H1 (cell line): ENCODE measurements around the gene WIPF1. TPM values are rescaled to one million over a fixed set of nuclear protein-coding genes. Genes with fewer than 3 reads are reported as not detected.

ENCODE experiments used
- CTCF ChIA-PET: fragments of 300-600 bp; sonication (Branson Sonifier 250); formaldehyde crosslinking; loops from one replicate; lab custom pipeline; 2021; ENCODE audit not compliant: partially characterized antibody; lab: Charles Lee
- POLR2A ChIA-PET: fragments of 300-600 bp; sonication (Branson Sonifier 250); formaldehyde crosslinking; loops from one replicate; lab custom pipeline; 2021; ENCODE audit warnings: inconsistent platforms; ENCODE audit not compliant: partially characterized antibody; lab: Charles Lee
- DNase-seq, 2 experiments: peaks; one replicate each; pipeline versions ENCODE4 v3.0.0 to v3.0.0-alpha.2; 2010 to 2022; ENCODE audit warnings: low spot score in 2 of 2, low read depth in 1 of 2, mixed read lengths in 1 of 2
- FAIRE-seq: peaks from 2 replicates; lab custom pipeline; 2011; peaks lifted over from hg19 to GRCh38; lab: Jason Lieb, UNC
- H2AFZ ChIP-seq: 2 replicates; pipeline ENCODE4 v1.8.1; 2012; ENCODE audit warnings: low read length, inconsistent platforms
- H2AK5ac ChIP-seq: 2 replicates; pipeline ENCODE4 v1.6.1; 2013; ENCODE audit warnings: low read depth, low read length
- H2BK120ac ChIP-seq: replicated peaks from 2 replicates; pipeline ENCODE3; 2013; ENCODE audit warnings: low read depth, low read length, inconsistent platforms
- H2BK12ac ChIP-seq: 2 replicates; pipeline ENCODE4 v1.6.1; 2013; ENCODE audit warnings: low read depth, low read length
- H2BK15ac ChIP-seq: 2 replicates; pipeline ENCODE4 v1.6.1; 2013; ENCODE audit warnings: low read length
- H2BK20ac ChIP-seq: 2 replicates; pipeline ENCODE4 v1.6.1; 2013; ENCODE audit warnings: low read length
- H2BK5ac ChIP-seq: 2 replicates; pipeline ENCODE4 v1.6.1; 2013; ENCODE audit warnings: low read depth, low read length
- H3K14ac ChIP-seq: 2 replicates; pipeline ENCODE4 v1.6.1; 2013; ENCODE audit warnings: inconsistent platforms; ENCODE audit not compliant: insufficient read length
- H3K18ac ChIP-seq: 2 replicates; pipeline ENCODE4 v1.6.1; 2013; ENCODE audit warnings: low read length; ENCODE audit errors: extremely low read depth
- H3K23ac ChIP-seq: 2 replicates; pipeline ENCODE4 v1.6.1; 2013; ENCODE audit warnings: inconsistent platforms; ENCODE audit not compliant: insufficient read length
- H3K23me2 ChIP-seq: 2 replicates; pipeline ENCODE4 v1.6.1; 2013; ENCODE audit warnings: low read depth, low read length
- H3K27ac ChIP-seq: 2 replicates; pipeline ENCODE4 v1.6.1; 2011; ENCODE audit warnings: low read depth, low read length, inconsistent platforms
- H3K27me3 ChIP-seq, 4 experiments: replicated peaks in 1 of 4; 1 replicate in 1 of 4; 2 replicates in 3 of 4; pipeline versions ENCODE4 v1.6.1 to v1.8.1; 2011 to 2013; ENCODE audit warnings: low read length in 3 of 4, mild to moderate bottlenecking in 3 of 4, inconsistent platforms in 2 of 4, mixed read lengths in 2 of 4, moderate library complexity in 1 of 4; ENCODE audit not compliant: control insufficient read depth in 3 of 4, insufficient read depth in 3 of 4; ENCODE audit errors: extremely low read depth in 1 of 4
- H3K36me3 ChIP-seq, 4 experiments: 2 replicates each; pipeline versions ENCODE4 v1.6.1 to v1.8.1; 2011 to 2013; ENCODE audit warnings: mild to moderate bottlenecking in 4 of 4, low read length in 3 of 4, moderate library complexity in 2 of 4, control low read depth in 1 of 4, inconsistent platforms in 1 of 4; ENCODE audit not compliant: insufficient read depth in 4 of 4, control insufficient read depth in 2 of 4
- H3K4ac ChIP-seq: replicated peaks from 2 replicates; pipeline ENCODE3; 2013; ENCODE audit warnings: low read length, low read depth, mixed read lengths, inconsistent platforms; ENCODE audit not compliant: insufficient read length
- H3K4me1 ChIP-seq, 4 experiments: replicated peaks in 1 of 4; 1 replicate in 1 of 4; 2 replicates in 3 of 4; pipeline versions ENCODE4 v1.6.1 to v1.8.1; 2011 to 2013; ENCODE audit warnings: low read length in 3 of 4, inconsistent platforms in 2 of 4, mixed read lengths in 1 of 4; ENCODE audit not compliant: insufficient read depth in 4 of 4, control insufficient read depth in 3 of 4
- H3K4me2 ChIP-seq, 2 experiments: 2 replicates each; pipeline versions ENCODE4 v1.6.1 to v1.8.1; 2011 to 2013; ENCODE audit warnings: low read depth in 2 of 2, low read length in 2 of 2, control low read depth in 1 of 2, inconsistent platforms in 1 of 2, mild to moderate bottlenecking in 1 of 2; ENCODE audit not compliant: insufficient read depth in 1 of 2
- H3K4me3 ChIP-seq, 4 experiments: fragments of 200-600, 300-600 bp in 1 of 4; sonication (generic), shearing (Covaris generic), sonication (Bioruptor Twin) in 1 of 4; 2 replicates each; pipeline versions ENCODE4 v1.5.1 to v1.8.1; 2011 to 2016; ENCODE audit warnings: low read length in 4 of 4, low read depth in 3 of 4, control low read depth in 2 of 4, inconsistent platforms in 2 of 4, mild to moderate bottlenecking in 2 of 4, mixed read lengths in 1 of 4, moderate library complexity in 1 of 4; ENCODE audit not compliant: insufficient read depth in 2 of 4; ENCODE audit errors: extremely low read depth in 1 of 4
- H3K56ac ChIP-seq: replicated peaks from 2 replicates; pipeline ENCODE3; 2013; ENCODE audit warnings: low read depth, mild to moderate bottlenecking, mixed read lengths, low read length, inconsistent platforms; ENCODE audit not compliant: insufficient read length
- H3K79me1 ChIP-seq: 2 replicates; pipeline ENCODE4 v1.6.1; 2013; ENCODE audit warnings: low read depth, low read length, control low read depth
- H3K79me2 ChIP-seq, 2 experiments: 2 replicates each; pipeline versions ENCODE4 v1.6.1 to v1.8.1; 2012 to 2013; ENCODE audit warnings: low read length in 2 of 2, mild to moderate bottlenecking in 2 of 2, inconsistent platforms in 1 of 2; ENCODE audit not compliant: insufficient read depth in 2 of 2, control insufficient read depth in 1 of 2
- H3K9ac ChIP-seq, 4 experiments: replicated peaks in 1 of 4; 1 replicate in 1 of 4; 2 replicates in 3 of 4; pipeline versions ENCODE4 v1.6.1 to v1.8.1; 2011 to 2013; ENCODE audit warnings: low read depth in 3 of 4, low read length in 3 of 4, control low read depth in 2 of 4, mild to moderate bottlenecking in 2 of 4, moderate library complexity in 2 of 4, inconsistent platforms in 1 of 4; ENCODE audit errors: extremely low read depth in 1 of 4
- H3K9me3 ChIP-seq, 2 experiments: 2 replicates each; pipeline versions ENCODE4 v1.6.1 to v1.8.1; 2012 to 2013; ENCODE audit warnings: mild to moderate bottlenecking in 2 of 2, moderate library complexity in 2 of 2, control low read depth in 1 of 2, inconsistent platforms in 1 of 2, low read depth in 1 of 2, low read length in 1 of 2, mixed read lengths in 1 of 2; ENCODE audit not compliant: insufficient read depth in 2 of 2
- H4K20me1 ChIP-seq, 2 experiments: replicated peaks in 1 of 2; 2 replicates each; pipeline versions ENCODE3 to v1.8.1; 2011 to 2013; ENCODE audit warnings: inconsistent platforms in 2 of 2, low read length in 2 of 2, mild to moderate bottlenecking in 1 of 2; ENCODE audit not compliant: insufficient read depth in 2 of 2, control insufficient read depth in 1 of 2
- H4K5ac ChIP-seq: 2 replicates; pipeline ENCODE4 v1.6.1; 2013; ENCODE audit warnings: low read length, low read depth, mixed read lengths, inconsistent platforms; ENCODE audit not compliant: insufficient read length
- H4K8ac ChIP-seq: 2 replicates; pipeline ENCODE4 v1.8.0; 2013; ENCODE audit warnings: mild to moderate bottlenecking, moderate library complexity, low read length, inconsistent platforms; ENCODE audit not compliant: insufficient read depth; ENCODE audit errors: extremely low read depth
- H4K91ac ChIP-seq: replicated peaks from 2 replicates; pipeline ENCODE3; 2013; ENCODE audit warnings: low read length, mixed read lengths, inconsistent platforms; ENCODE audit not compliant: insufficient read length
- BACH1 ChIP-seq: IDR thresholded peaks from 2 replicates; pipeline ENCODE4 v1.6.1; 2012; ENCODE audit warnings: low read length, improper control_type of control experiment
- CBX8 ChIP-seq: fragments of 300-800, 300-1000 bp; sonication (generic); IDR thresholded peaks from 2 replicates; pipeline ENCODE4 v1.7.1; 2016; ENCODE audit warnings: low read depth, low read length, borderline replicate concordance
- CHD1 ChIP-seq: IDR thresholded peaks from 2 replicates; pipeline ENCODE4 v1.6.1; 2012; ENCODE audit warnings: low read depth, low read length, improper control_type of control experiment
- FOSL1 ChIP-seq: IDR thresholded peaks from 2 replicates; pipeline ENCODE4 v1.6.1; 2011; ENCODE audit warnings: mild to moderate bottlenecking, low read depth, low read length, moderate library complexity; ENCODE audit not compliant: insufficient read depth
- GABPA ChIP-seq: IDR thresholded peaks from 2 replicates; pipeline ENCODE4 v1.6.1; 2011; ENCODE audit warnings: mild to moderate bottlenecking, low read length, moderate library complexity, borderline replicate concordance; ENCODE audit not compliant: insufficient read depth
- GTF2F1 ChIP-seq: IDR thresholded peaks from 2 replicates; pipeline ENCODE4 v1.6.1; 2012; ENCODE audit warnings: low read depth, low read length, improper control_type of control experiment, borderline replicate concordance
- HDAC6 ChIP-seq: IDR thresholded peaks from one replicate; pipeline ENCODE4 v1.7.1; 2012; ENCODE audit warnings: low read depth, mild to moderate bottlenecking, inconsistent platforms, low read length, moderate library complexity
- NRF1 ChIP-seq: IDR thresholded peaks from 2 replicates; pipeline ENCODE4 v1.6.1; 2011; ENCODE audit warnings: mild to moderate bottlenecking, low read depth, low read length, improper control_type of control experiment
- SAP30 ChIP-seq: fragments of 300-600 bp; sonication (generic); IDR thresholded peaks from 2 replicates; pipeline ENCODE4 v1.7.1; 2012; ENCODE audit warnings: low read length, moderate library complexity, mild to moderate bottlenecking, inconsistent platforms; ENCODE audit not compliant: insufficient read depth, insufficient replicate concordance
- TEAD4 ChIP-seq: IDR thresholded peaks from 2 replicates; pipeline ENCODE4 v1.6.1; 2012; ENCODE audit warnings: low read depth, low read length, inconsistent platforms, mixed read lengths
- USF2 ChIP-seq: IDR thresholded peaks from 2 replicates; pipeline ENCODE4 v1.6.1; 2011; ENCODE audit warnings: low read length, improper control_type of control experiment
- WGBS, 2 experiments: shearing (Covaris generic) in 1 of 2; methylation state at CpG; one replicate each; pipeline versions ENCODE4 v1.1.6 to v1.1.7; 2013 to 2015; ENCODE audit warnings: low lambda C conversion rate in 2 of 2, mixed read lengths in 2 of 2, inconsistent platforms in 1 of 2, low coverage in 1 of 2, missing lambda C conversion rate in 1 of 2; ENCODE audit not compliant: insufficient replicate concordance in 2 of 2, insufficient coverage in 1 of 2, insufficient read length in 1 of 2; ENCODE audit errors: extremely low coverage in 1 of 2, missing lambda C conversion rate in 1 of 2; 5-methylcytosine and 5-hydroxymethylcytosine counted together
- polyA plus RNA-seq, 7 experiments: library from polyadenylated mRNA; depleted of rRNA in 3 of 7; stranded (reverse) in 5 of 7; unstranded in 2 of 7; fragments of >200 nt in 5 of 7; fragments of 200-250 nt in 2 of 7; gene quantifications; 1 replicate in 5 of 7; 2 replicates in 1 of 7; 4 replicates in 1 of 7; pipeline versions ENCODE4 v1.2.1 to v1.2.3, GENCODE V29; 2011 to 2013; ENCODE audit warnings: missing spikeins in 2 of 7, mixed read lengths in 2 of 7
- total RNA-seq: library from RNA; stranded (reverse); fragmentation: NEBNext Ultra II Directional; extraction: Animal tissue kit (Norgen Biotek cat#: 25700); gene quantifications from 2 replicates; pipeline ENCODE4 v1.2.1, GENCODE V29; 2021

Gene WIPF1
- total and polyA plus RNA-seq, 2 of the 8 experiments (the other 6 are each of a cell fraction or from before 2014, with no cell fraction given): 4.7 to 5.2 TPM

- H4K5ac ChIP-seq: no peak overlapping the region
- no peak overlapping the region for H2AK5ac ChIP-seq
- no peaks in the 10 kb centered on the region for H3K79me1 ChIP-seq
- H3K14ac ChIP-seq: no peak overlapping the region
- H3K18ac ChIP-seq: no peak overlapping the region
- POLR2A ChIA-PET: no interaction called here
- H3K27me3 ChIP-seq: no peaks in the 10 kb centered on the region
- no peak overlapping the region for H3K23ac ChIP-seq
- no peak overlapping the region for H3K27ac ChIP-seq
- no peak overlapping the region for H2BK20ac ChIP-seq
- H4K20me1 ChIP-seq: no peaks in the 10 kb centered on the region
- no peak overlapping the region for H2BK5ac ChIP-seq
- H3K56ac ChIP-seq: no peak overlapping the region
- H2BK120ac ChIP-seq: no peak overlapping the region
- no peak overlapping the region for H3K4ac ChIP-seq
- 97% methylated on average over 2 of the region's 2 CpGs; no CpG with 5 or more reads in 1 of the 2 experiments for WGBS, 2 experiments
- no peak overlapping the region for H3K9ac ChIP-seq
- CTCF ChIA-PET: no interaction called here
- no peak overlapping the region for H2BK12ac ChIP-seq
- H3K4me3 ChIP-seq: no peak overlapping the region
- H3K4me1 ChIP-seq: no peaks in the 10 kb centered on the region
- H3K36me3 ChIP-seq: no peaks in the 10 kb centered on the region
- H2BK15ac ChIP-seq: no peak overlapping the region
- no peak overlapping the region for H3K4me2 ChIP-seq
- DNase-seq: no peak
- H3K23me2 ChIP-seq: no peaks in the 10 kb centered on the region
- peaks cover 6 to 7% of the 10 kb centered on the region in 2 experiments; a peak in 2 of 4 replicates for H3K9me3 ChIP-seq
- FAIRE-seq: no peak
- H3K79me2 ChIP-seq: no peaks in the 10 kb centered on the region
- H4K8ac ChIP-seq: no peak overlapping the region
- no peak for TF ChIP-seq GTF2F1
- TF ChIP-seq CHD1: no peak
- TF ChIP-seq HDAC6: no peak
- TF ChIP-seq BACH1: no peak
- TF ChIP-seq GABPA: no peak
- no peak for TF ChIP-seq NRF1
- no peak for TF ChIP-seq FOSL1
- no peak for TF ChIP-seq TEAD4
- no peak for TF ChIP-seq SAP30
- TF ChIP-seq USF2: no peak
- no peak for TF ChIP-seq CBX8
- TF ChIP-seq, all 59 proteins: peak for 0
- Histone ChIP-seq H4K91ac (no peak overlapping the region), H2AFZ (no peak overlapping the region)
Observed at GRCh38 chr2:174524527-174524926, 73.1 kb downstream of the WIPF1 start.
